ENCODE measurements around the gene MYO18B.

Gene MYO18B, protein sequence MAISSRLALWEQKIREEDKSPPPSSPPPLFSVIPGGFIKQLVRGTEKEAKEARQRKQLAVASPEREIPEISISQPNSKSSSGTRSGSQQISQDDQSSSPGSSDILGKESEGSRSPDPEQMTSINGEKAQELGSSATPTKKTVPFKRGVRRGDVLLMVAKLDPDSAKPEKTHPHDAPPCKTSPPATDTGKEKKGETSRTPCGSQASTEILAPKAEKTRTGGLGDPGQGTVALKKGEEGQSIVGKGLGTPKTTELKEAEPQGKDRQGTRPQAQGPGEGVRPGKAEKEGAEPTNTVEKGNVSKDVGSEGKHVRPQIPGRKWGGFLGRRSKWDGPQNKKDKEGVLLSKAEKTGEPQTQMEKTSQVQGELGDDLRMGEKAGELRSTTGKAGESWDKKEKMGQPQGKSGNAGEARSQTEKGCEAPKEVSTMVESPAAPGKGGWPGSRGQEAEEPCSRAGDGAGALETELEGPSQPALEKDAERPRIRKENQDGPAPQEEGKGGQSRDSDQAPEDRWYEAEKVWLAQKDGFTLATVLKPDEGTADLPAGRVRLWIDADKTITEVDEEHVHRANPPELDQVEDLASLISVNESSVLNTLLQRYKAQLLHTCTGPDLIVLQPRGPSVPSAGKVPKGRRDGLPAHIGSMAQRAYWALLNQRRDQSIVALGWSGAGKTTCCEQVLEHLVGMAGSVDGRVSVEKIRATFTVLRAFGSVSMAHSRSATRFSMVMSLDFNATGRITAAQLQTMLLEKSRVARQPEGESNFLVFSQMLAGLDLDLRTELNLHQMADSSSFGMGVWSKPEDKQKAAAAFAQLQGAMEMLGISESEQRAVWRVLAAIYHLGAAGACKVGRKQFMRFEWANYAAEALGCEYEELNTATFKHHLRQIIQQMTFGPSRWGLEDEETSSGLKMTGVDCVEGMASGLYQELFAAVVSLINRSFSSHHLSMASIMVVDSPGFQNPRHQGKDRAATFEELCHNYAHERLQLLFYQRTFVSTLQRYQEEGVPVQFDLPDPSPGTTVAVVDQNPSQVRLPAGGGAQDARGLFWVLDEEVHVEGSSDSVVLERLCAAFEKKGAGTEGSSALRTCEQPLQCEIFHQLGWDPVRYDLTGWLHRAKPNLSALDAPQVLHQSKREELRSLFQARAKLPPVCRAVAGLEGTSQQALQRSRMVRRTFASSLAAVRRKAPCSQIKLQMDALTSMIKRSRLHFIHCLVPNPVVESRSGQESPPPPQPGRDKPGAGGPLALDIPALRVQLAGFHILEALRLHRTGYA (N-terminal part only)

DNA sequence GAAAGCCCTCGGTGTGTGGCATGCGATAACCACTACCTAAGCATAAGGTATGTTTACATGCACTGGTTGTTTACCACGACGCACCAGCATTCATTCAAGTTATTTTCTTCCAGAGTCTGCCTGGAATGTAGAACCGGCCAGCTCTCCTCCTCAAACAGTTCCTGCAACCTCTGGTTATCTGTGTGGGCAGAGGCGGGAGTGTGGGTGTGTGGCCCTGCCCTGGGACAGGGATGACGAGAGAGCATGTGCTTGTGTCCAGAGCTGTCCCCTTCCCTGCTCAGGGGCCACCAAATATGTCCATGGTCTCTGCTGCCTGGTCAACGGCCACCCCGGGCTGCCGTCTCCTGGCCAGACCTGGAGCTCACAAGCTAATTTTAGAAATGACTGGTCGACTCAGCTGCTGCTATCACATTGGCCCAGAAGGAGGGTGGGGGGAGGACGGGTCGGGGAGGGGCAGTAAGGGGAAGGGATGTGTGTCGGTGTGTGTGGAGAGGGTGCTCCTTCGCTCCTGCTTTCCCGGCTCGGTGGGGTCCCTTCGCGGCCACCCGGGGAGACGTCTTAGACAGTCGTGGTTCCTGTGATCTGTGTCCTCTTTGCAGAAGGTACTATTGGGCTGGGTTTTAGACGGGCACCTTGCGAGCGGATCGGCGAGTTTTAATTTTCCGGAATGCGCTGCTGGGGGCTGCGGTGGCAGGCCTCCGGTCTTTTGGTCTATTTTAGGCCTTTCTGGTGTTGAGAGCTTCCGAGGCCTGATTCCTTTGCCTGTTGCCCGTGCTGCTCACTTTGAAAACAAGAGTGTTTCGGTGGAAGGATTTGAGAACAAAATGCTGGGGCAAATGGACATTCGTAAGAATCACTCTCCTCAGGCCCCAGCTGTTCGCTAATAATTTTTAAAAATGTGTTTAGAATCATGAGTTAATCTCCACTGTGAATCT lies at the start of gene MYO18B:
MYO18B (plus strand) TSS at position 497 of the 935 bp plus-strand sequence. CDS start 18,905 bp downstream, outside the sequence.
- intact Hi-C loops (cut with DNase I; ENCODE audit: low total_unique reads): no loop called here
- peak within 1 kb of the TSS; percentile 24 to 41 for H3K4me3 ChIP-seq

DNA sequence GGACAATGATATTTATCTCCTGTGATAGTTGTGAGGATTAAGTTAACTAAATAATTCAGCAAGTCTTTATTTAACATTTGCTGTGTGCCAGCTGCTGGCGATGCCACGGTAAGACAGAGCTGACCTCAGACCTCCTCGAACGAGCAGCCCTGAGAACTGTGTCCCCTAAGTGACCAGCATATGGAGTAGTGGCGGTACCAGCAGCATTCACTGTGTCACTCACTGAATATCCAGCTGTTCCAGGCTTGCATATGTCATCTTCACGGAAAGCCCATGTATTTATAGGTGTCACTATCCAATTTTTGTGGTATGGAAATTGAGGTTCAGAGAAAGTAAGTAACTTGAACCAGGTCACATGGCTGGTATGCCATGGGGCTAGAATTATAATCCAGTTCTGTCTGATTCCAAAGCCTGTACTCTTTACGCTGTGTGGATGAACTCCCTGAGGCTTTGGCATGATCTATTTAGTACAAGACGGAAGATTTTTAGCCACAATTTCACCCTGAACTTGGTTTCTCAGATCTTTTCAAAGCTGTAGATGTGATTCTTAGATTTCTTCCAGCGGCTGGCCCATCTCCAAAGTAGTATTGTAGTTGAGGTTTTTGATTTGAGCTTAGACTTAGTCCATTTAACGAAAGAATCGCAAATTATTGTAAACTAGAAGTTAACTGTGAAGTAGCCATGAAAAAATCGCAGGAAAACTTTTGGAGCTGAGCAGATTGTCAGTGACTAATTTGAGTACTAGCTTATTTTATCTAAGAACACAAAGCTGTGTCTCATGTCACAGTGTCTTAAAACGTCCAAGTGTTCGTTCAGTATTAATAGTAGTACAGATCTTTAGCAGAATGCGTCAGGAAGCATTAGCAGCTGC lies 49.4 kb upstream of the MYO18B start:
- H3K36me3 ChIP-seq: peaks cover 0 to 17% (median 8%) of the 10 kb centered on the region in 3 donors
- no peaks in the 10 kb centered on the region for H3K27me3 ChIP-seq
- no peak overlapping the region for H3K27ac ChIP-seq
- TF ChIP-seq, protein P1, sequence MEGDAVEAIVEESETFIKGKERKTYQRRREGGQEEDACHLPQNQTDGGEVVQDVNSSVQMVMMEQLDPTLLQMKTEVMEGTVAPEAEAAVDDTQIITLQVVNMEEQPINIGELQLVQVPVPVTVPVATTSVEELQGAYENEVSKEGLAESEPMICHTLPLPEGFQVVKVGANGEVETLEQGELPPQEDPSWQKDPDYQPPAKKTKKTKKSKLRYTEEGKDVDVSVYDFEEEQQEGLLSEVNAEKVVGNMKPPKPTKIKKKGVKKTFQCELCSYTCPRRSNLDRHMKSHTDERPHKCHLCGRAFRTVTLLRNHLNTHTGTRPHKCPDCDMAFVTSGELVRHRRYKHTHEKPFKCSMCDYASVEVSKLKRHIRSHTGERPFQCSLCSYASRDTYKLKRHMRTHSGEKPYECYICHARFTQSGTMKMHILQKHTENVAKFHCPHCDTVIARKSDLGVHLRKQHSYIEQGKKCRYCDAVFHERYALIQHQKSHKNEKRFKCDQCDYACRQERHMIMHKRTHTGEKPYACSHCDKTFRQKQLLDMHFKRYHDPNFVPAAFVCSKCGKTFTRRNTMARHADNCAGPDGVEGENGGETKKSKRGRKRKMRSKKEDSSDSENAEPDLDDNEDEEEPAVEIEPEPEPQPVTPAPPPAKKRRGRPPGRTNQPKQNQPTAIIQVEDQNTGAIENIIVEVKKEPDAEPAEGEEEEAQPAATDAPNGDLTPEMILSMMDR (IDR thresholded peaks at IDR 0.05): no peak
- no peak for DNase-seq
- H3K4me1 ChIP-seq: no peaks in the 10 kb centered on the region
- H3K9me3 ChIP-seq: no peaks in the 10 kb centered on the region
- intact Hi-C loops (cut with DNase I; ENCODE audit: low total_unique reads): loop anchor here (10.0 kb wide), 1 partner anchor 228 kb away; no protein-coding TSS in a partner anchor
- H3K4me3 ChIP-seq: no peak overlapping the region

More for the DNA sequence above, at the start of gene MYO18B:
- H3K27ac ChIP-seq: peak within 1 kb of the TSS in 1 of 2 donors; percentile 44
- H3K36me3 ChIP-seq: no peaks in the 10 kb centered on the region
- H3K27me3 ChIP-seq: no peaks in the 10 kb centered on the region
- TF ChIP-seq, protein P1 (IDR thresholded peaks at IDR 0.05): no peak
- peak; percentile 23 to 85 for DNase-seq
- no peaks in the 10 kb centered on the region for H3K9me3 ChIP-seq
- H3K4me1 ChIP-seq: peaks cover 0 to 12% (median under 1%) of the 10 kb centered on the region in 4 donors

DNA sequence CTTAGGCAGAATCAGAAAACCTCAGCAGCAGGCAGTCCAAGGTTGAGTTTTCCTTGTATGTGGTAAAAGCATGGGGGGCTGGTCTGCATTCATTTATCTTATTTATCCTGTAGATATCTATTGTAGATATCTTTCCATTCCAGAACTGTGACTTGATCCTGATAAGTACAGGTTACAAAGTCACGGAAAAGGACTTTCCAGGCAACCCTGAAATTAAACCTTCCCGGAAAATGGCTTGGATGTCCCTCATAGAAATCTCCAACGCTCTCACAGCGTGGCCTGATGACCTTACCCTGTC lies 48.8 kb upstream of the MYO18B start:
- intact Hi-C loops (cut with DNase I; ENCODE audit: low total_unique reads): loop anchor here (10.0 kb wide), 1 partner anchor 228 kb away; no protein-coding TSS in a partner anchor
- Histone ChIP-seq H3K4me1 (no peaks in the 10 kb centered on the region), H3K27me3 (no peaks in the 10 kb centered on the region), H3K36me3 (peaks cover 0 to 17% (median 8%) of the 10 kb centered on the region in 3 donors), H3K4me3 (no peak overlapping the region), H3K27ac (no peak overlapping the region), H3K9me3 (no peaks in the 10 kb centered on the region)
- DNase-seq: no peak
- TF ChIP-seq, protein P1 (IDR thresholded peaks at IDR 0.05): no peak

DNA sequence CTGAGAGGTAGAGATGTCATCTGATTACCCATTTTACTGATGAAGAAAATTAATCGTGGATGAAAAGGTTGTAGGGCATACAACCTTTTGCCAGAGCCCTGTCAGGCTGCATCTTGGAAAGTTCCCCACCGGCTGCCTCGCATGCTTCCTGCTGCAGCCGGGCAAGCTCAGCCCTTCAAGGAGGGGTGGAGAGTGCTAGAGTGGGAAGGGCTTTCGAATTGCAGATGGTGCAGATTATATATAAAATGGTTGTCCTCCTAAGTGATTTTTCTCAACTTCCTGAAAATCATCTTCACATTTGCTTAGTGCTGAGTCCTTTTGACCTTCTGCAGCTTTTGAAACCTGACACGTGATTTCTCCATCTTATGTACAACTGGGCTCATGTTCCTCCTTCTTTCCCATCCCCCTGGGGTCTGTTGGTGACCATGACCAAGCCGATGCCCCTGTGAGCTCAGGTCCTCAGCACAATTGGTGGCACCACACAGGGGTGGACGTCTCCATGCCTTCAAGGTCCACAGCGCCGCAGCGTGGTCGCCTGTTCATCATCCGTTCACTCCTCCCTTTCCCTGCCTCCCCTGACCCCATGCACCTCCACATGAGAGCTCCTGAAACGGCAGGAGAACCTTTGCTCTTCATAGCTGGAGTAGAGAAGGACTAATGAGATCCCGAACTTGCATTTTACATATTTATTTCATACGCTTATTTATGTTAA lies 47.6 kb upstream of the MYO18B start:
- no peak overlapping the region for H3K4me3 ChIP-seq
- peak in 1 of 2 donors; percentile 26 for DNase-seq
- H3K36me3 ChIP-seq: peaks cover 0 to 17% (median 8%) of the 10 kb centered on the region in 3 donors
- TF ChIP-seq, protein P1 (IDR thresholded peaks at IDR 0.05): no peak
- H3K27ac ChIP-seq: no peak overlapping the region
- H3K27me3 ChIP-seq: no peaks in the 10 kb centered on the region
- no peaks in the 10 kb centered on the region for H3K4me1 ChIP-seq
- H3K9me3 ChIP-seq: no peaks in the 10 kb centered on the region
- intact Hi-C loops (cut with DNase I; ENCODE audit: low total_unique reads): loop anchor here (10.0 kb wide), 1 partner anchor 230 kb away; no protein-coding TSS in a partner anchor

All from tibial artery (tissue), 4 donors.